ENCODE measurements around the gene FAM234A.
"Not testable (repeated sequence)": the region's sequence is repeated elsewhere in the genome, so short reads cannot be mapped to it uniquely, and the experiment has no call there.

The FAM234A gene

DNA sequence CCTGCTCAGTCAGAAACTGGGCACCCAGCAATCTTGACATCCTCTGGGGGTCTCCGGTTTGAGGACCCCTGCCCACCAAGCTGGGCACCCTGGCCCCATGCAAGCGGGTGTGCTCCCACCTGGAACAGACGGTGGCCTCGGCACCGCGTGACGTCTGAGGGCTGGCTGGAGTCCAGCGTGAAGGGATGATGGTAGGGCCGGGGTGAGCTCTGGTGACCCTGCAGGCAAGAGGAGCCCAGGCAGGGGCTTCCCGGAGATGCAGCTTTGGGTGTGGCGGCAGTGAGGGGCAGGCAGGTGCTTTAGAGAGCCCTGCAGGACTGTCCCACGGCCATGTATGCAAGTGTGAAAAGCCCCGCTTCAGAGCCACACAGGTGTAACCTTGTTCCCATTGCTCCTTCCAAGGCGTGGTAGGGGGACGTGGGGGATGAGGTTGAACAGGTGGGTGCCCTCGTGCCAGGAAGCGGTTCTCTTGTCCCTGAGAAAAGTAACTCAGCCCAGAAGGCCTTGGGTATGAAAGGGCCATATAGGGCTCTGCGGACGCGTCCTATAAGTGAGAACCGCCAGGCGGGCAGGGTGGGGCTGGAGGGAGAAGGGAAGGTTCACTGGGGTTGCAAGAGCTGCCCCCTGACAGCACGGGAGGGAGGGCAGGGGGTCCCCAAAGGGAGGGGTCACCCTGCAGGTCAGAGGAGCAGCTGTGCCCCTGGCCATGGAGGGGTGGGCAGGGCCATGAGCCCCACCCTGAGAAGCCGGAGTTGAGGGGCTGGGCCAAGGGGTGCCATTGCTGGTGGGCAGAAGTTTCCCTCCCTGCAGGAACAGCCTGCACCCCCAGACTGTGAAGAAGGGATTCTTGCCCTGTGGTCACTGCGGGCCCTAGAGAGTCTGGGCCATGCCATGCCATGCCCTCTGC is 31.9 kb downstream of the FAM234A start:
- no peak for DNase-seq

DNA sequence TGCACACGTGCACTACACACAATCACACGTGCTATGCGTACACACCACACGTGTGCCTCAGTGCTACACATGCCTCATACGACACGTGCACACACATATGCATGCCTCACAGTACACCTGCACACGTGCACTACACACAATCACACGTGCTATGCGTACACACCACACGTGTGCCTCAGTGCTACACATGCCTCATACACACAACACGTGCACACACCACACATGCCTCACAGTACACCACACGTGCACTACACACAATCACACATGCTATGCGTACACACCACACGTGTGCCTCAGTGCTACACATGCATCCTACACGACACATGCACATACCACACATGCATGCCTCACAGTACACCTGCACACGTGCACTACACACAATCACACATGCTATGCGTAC is 32.9 kb downstream of the FAM234A start:
- DNase-seq = not testable (repeated sequence)

- DNase-seq = no peak
Observed at GRCh38 chr16:268141-269053, 33.8 kb downstream of the FAM234A start.

- no peak for DNase-seq
Observed at GRCh38 chr16:269061-269796, 34.6 kb downstream of the FAM234A start.

DNA sequence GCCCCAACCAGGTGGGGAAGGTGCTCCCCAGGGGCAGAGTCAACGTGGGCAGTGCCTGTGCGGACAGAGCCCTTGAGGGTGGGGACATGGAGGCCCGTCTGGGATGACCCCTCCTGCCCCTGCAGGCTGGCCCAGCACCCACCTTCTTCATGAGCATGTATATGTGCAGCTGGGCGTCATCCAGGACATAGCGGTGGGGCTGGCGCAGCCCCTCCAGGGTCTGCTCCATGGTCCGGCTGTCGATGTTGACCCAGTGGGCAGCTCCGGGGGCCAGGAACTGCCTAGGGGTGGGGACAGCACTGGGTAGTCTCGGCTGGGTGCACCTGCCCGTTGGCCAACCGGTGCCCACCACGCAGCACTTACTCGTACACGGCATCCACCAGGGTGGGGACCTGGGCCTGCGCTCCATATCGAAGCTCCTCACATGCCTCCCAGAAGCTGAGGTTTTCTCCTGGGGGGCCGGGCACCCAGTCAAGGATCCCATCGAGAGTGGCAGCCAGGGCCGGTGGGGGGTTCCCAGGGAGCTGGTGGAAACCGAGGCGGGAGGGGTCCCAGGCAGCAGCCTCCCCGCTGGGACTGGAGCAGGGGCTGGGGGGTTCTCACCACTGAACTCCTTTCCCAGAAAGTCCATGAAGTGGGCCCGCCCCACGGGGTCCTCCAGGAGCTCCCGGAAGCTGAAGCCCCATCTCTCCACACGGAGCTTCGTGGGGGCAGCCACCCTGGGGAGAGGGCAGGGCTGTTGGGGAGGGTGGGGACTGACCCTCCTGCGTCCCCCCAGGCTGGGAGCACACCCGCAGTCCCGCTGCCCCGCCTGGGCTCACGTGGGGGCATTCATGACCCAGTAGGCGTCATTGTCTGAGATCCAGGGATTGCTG is 36.0 kb downstream of the FAM234A start:
- DNase-seq = no peak

DNA sequence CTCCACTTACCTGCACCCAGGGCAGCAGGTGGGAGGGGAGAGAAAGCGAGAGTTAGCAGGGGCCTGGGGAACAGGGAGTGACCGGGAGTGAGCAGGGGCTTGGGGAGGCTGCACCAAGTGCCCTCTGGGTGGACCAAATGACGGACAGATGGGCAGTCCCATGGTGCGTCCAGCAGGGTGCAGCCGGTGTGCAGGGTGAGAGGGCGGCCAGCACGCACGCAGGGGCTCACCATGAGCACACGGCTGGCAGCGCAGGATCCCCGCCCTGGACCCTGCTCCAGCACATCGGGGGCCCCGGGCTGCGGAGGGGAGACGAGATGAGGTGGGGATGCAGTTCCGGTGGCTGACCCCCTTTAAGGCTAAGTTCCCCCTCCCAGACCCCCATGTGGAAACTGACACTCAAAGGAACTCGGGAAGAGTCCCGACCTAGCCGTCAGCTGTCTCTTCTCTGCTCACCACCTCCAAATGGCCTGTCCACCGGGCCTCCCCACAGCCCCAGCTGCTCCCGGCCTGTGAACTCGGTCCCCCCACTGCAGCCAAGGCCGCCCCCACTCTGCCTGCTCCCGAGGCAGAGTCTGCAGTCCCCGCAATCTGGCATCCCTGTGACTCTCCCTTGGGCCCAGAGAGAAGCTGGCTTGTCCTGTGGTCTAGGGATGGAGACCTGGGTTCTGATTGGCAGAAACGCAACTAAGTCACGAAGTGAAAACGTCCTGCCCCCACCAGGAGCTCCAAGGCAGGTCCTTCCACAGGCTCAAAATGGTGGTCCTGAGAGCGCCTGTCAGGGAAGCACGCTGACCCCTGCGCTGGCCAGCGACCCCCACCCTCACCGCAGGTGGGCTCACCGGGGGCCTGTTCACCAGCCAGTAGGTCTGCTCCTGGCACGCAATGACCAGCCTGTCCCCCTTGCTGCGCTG is 38.3 kb downstream of the FAM234A start:
- DNase-seq = no peak

DNA sequence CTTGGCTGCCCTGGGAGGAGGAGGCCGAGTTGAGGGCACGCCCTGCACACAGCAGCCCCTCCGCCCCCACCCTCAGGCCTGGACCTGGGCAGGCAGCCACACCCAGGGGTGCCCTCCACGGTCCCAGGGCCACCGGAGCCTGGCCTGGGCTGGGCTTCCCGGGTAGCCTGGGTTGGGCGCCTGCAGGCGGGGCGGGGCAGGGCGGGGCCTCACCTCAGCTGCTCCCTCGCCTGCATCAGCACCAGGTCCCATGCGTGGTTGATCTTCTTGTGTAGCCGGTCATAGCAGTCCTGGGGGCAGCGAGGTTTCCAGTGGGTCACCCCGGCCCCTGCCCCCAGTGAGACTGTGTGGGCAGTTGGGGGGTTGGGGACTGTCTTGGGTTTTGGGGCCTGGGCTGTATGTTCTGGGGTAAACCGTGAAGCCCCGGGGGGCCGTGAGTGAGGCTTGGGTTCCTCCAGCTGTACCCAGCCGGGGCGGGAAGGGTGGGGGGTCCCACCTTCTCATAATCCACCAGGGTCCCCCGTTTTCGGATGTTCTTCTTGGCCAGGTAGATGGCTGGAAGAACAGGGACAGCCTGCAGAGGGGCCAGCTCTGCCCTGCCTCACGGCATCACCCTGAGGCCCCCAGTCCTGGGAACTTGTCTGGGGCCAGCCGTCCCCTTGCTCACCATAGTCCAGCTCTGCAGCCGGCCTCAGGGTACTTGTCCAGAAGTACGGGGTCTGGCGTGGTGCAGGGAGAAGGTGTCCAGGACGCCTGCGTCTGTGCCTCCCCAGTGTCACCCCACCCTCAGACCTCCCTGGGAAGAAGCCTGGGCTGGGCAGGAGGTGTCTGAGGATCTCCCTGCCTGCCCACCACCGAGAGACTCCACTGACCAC is 39.2 kb downstream of the FAM234A start:
- no peak for DNase-seq

- no peak for DNase-seq
Observed at GRCh38 chr16:275041-275641, 40.5 kb downstream of the FAM234A start.

GRCh38 chr16:275786-276232 is 41.2 kb downstream of the FAM234A start, which contains the start of gene RGS11:
TSS of gene RGS11 (minus strand) at chr16:275944. CDS start at chr16:275911, 33 bp downstream.
- no peak for DNase-seq

- no peak for DNase-seq
Observed at GRCh38 chr16:276426-277077, 41.9 kb downstream of the FAM234A start.

- peak; percentile 9 for DNase-seq
Observed at GRCh38 chr16:278863-279366, 44.3 kb downstream of the FAM234A start.

DNA sequence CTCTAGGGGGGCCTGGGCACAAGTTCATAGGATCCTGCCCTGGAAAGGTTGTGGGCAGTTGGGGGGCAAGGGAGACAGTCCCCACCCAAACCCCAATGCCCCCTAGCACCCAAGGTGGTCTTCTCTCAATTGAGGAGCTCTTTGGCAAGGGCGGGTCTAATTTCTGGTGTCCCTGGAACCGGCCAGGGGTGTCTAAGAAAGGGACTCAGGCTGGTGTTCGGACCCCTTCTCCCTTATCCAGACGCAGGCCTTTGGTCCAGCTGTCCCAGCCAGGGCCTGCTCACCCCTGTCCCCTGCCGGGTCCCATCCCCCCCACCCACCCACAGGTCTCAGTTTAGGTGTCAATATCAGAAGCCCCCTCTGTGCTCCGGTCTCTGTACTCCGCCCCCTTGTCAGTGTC is 44.9 kb downstream of the FAM234A start:
- no peak for DNase-seq

GRCh38 chr16:280005-280460 is 45.4 kb downstream of the FAM234A start:
- DNase-seq = no peak

- DNase-seq = no peak
Observed at GRCh38 chr16:280552-280951, 45.9 kb downstream of the FAM234A start, which contains the start of gene ARHGDIG. TSS of gene ARHGDIG (plus strand) at chr16:280591. CDS start at chr16:280681, 90 bp downstream.

GRCh38 chr16:280991-281659 is 46.5 kb downstream of the FAM234A start:
- DNase-seq = no peak

DNA sequence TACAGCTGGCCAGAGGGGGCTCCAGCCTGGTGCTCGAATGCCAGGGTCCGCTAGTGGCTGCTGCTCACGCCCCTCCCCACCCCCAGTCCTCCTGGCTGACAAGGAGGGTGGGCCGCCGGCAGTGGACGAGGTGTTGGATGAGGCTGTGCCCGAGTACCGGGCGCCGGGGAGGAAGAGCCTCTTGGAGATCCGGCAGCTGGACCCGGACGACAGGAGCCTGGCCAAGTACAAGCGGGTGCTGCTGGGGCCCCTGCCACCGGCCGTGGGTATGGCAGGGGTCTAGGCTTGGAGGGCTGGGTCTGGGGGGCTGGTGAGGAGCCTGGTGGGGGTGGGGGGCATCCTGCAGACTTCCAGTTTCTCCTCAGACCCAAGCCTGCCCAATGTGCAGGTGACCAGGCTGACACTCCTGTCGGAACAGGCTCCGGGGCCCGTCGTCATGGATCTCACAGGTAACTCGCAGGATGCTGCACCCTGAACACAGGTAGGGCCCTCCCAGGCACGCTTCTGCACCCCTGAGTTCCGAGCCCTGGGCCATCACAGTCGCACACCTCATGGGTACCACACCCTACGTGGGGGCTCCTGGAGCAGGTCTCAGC is 47.1 kb downstream of the FAM234A start:
- no peak for DNase-seq

DNA sequence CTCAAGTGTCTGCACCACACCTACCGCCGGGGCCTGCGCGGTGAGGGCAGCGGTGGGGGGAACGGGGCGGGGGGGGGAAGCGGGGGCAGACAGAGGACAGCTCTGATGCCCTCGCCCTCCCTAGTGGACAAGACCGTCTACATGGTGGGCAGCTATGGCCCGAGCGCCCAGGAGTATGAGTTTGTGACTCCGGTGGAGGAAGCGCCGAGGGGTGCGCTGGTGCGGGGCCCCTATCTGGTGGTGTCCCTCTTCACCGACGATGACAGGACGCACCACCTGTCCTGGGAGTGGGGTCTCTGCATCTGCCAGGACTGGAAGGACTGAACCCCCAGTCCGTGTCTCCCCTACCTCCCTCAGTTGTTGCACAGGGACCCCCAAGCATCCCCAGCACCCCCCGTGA is 47.9 kb downstream of the FAM234A start:
- no peak for DNase-seq

Measured in activated effector memory CD4-positive, alpha-beta T cell treated with Interleukin-2 at 50 U/mL for 16 hours (primary cell).